Nephron progenitor cell (in vitro differentiated cells): ENCODE measurements around the gene TEDC1.

Experiments
- DNase-seq: peaks from one replicate; pipeline ENCODE4 v3.0.0; 2021
- H3K27ac Mint-ChIP-seq: 2 replicates; pipeline ENCODE4 v1.8.0; 2021; ENCODE audit warnings: mild to moderate bottlenecking, moderate library complexity, mixed read lengths
- H3K27me3 Mint-ChIP-seq: 2 replicates; pipeline ENCODE4 v1.8.0; 2021; ENCODE audit warnings: mild to moderate bottlenecking, low read depth, mixed read lengths; ENCODE audit not compliant: poor library complexity
- H3K36me3 Mint-ChIP-seq: 2 replicates; pipeline ENCODE4 v1.8.0; 2021; ENCODE audit warnings: low read depth, mixed read lengths
- H3K4me1 Mint-ChIP-seq: 2 replicates; pipeline ENCODE4 v1.8.0; 2021; ENCODE audit warnings: mixed read lengths
- H3K4me3 Mint-ChIP-seq: 2 replicates; pipeline ENCODE4 v1.8.0; 2021; ENCODE audit warnings: mild to moderate bottlenecking, moderate library complexity, mixed read lengths
- H3K9me3 Mint-ChIP-seq: 2 replicates; pipeline ENCODE4 v1.8.0; 2021; ENCODE audit warnings: mild to moderate bottlenecking, moderate library complexity, mixed read lengths
- CTCF ChIP-seq: fragments of 200-600 bp; sonication (generic); IDR thresholded peaks from 2 replicates; pipeline ENCODE4 v1.5.0; 2021; ENCODE audit warnings: antibody characterized with exemption

Gene TEDC1

GRCh38 chr14:105497671-105498429 is 6.8 kb downstream of the TEDC1 start:
- no peak for TF ChIP-seq CTCF
- no peaks in the 10 kb centered on the region for H3K9me3 Mint-ChIP-seq
- no peaks in the 10 kb centered on the region for H3K27me3 Mint-ChIP-seq
- no peak for DNase-seq
- H3K4me1 Mint-ChIP-seq: peaks cover 5% of the 10 kb centered on the region
- no peak overlapping the region for H3K27ac Mint-ChIP-seq
- H3K4me3 Mint-ChIP-seq: no peak overlapping the region
- no peaks in the 10 kb centered on the region for H3K36me3 Mint-ChIP-seq

- DNase-seq: no peak
- no peak overlapping the region for H3K27ac Mint-ChIP-seq
- H3K9me3 Mint-ChIP-seq: no peaks in the 10 kb centered on the region
- H3K4me3 Mint-ChIP-seq: no peak overlapping the region
- H3K36me3 Mint-ChIP-seq: no peaks in the 10 kb centered on the region
- H3K4me1 Mint-ChIP-seq: peaks cover 9% of the 10 kb centered on the region
- no peak for TF ChIP-seq CTCF
- H3K27me3 Mint-ChIP-seq: no peaks in the 10 kb centered on the region
These were observed 7.6 kb downstream of the TEDC1 start for GRCh38 chr14:105498430-105499255.

GRCh38 chr14:105499256-105500035 is 8.4 kb downstream of the TEDC1 start:
- no peak overlapping the region for H3K27ac Mint-ChIP-seq
- TF ChIP-seq CTCF: no peak
- H3K9me3 Mint-ChIP-seq: no peaks in the 10 kb centered on the region
- H3K27me3 Mint-ChIP-seq: no peaks in the 10 kb centered on the region
- no peak overlapping the region for H3K4me3 Mint-ChIP-seq
- no peak for DNase-seq
- no peaks in the 10 kb centered on the region for H3K36me3 Mint-ChIP-seq
- H3K4me1 Mint-ChIP-seq: peaks cover 15% of the 10 kb centered on the region

- no peak for DNase-seq
- TF ChIP-seq CTCF: no peak
- H3K4me3 Mint-ChIP-seq: no peak overlapping the region
- no peak overlapping the region for H3K27ac Mint-ChIP-seq
- H3K27me3 Mint-ChIP-seq: no peaks in the 10 kb centered on the region
- H3K9me3 Mint-ChIP-seq: no peaks in the 10 kb centered on the region
- H3K36me3 Mint-ChIP-seq: no peaks in the 10 kb centered on the region
- H3K4me1 Mint-ChIP-seq: peaks cover 16% of the 10 kb centered on the region
These were observed 9.1 kb downstream of the TEDC1 start for GRCh38 chr14:105500036-105500725.

- DNase-seq: no peak
- H3K4me3 Mint-ChIP-seq: no peak overlapping the region
- H3K4me1 Mint-ChIP-seq: peaks cover 16% of the 10 kb centered on the region
- H3K27me3 Mint-ChIP-seq: no peaks in the 10 kb centered on the region
- no peaks in the 10 kb centered on the region for H3K9me3 Mint-ChIP-seq
- no peaks in the 10 kb centered on the region for H3K36me3 Mint-ChIP-seq
- no peak overlapping the region for H3K27ac Mint-ChIP-seq
- TF ChIP-seq CTCF: no peak
These were observed 9.7 kb downstream of the TEDC1 start for GRCh38 chr14:105500726-105501101.
